Transverse colon (tissue), 4 donors: ENCODE results near the gene TOMM6. TPM values are rescaled to one million over a fixed set of nuclear protein-coding genes. Genes with fewer than 3 reads are reported as not detected.

Experiments used
- DNase-seq: peaks from one replicate; pipeline ENCODE4 v3.0.0-alpha.2; 2019
- H3K27ac ChIP-seq, 4 donors: fragments of 200-600 bp; sonication (generic); 2 replicates each; pipeline ENCODE4 v1.5.1; 2016 to 2018; ENCODE audit warnings: inconsistent platforms in 4 of 4
- H3K27me3 ChIP-seq: fragments of 200-600 bp; sonication (generic); 2 replicates; pipeline ENCODE4 v1.5.1; 2017; ENCODE audit warnings: inconsistent platforms
- H3K36me3 ChIP-seq, 4 donors: fragments of 200-600 bp; sonication (generic); 2 replicates each; pipeline ENCODE4 v1.5.1; 2017 to 2019; ENCODE audit warnings: inconsistent platforms in 4 of 4
- H3K4me1 ChIP-seq, 4 donors: fragments of 200-600 bp; sonication (generic); 2 replicates each; pipeline ENCODE4 v1.5.1; 2017 to 2020; ENCODE audit warnings: inconsistent platforms in 4 of 4
- H3K4me3 ChIP-seq, 4 donors: fragments of 200-600 bp; sonication (generic); 1 replicate in 1 of 4; 2 replicates in 3 of 4; pipeline versions ENCODE4 v1.5.1 to v1.6.1; 2017 to 2019; ENCODE audit warnings: inconsistent platforms in 4 of 4
- H3K9me3 ChIP-seq, 2 donors: fragments of 200-600 bp; sonication (generic); 2 replicates each; pipeline ENCODE4 v1.5.1; 2017 to 2019; ENCODE audit warnings: inconsistent platforms in 2 of 2
- EP300 ChIP-seq: sonication (generic); formaldehyde crosslinking; IDR thresholded peaks from one replicate; pipeline ENCODE4 v1.6.1; 2017; ENCODE audit warnings: antibody characterized with exemption, low read depth
- POLR2A ChIP-seq: fragments of 450-650 bp; IDR thresholded peaks from one replicate; pipeline ENCODE4 v1.6.1; 2016; ENCODE audit warnings: antibody characterized with exemption, mild to moderate bottlenecking, moderate library complexity
- POLR2AphosphoS5 ChIP-seq, 3 donors: sonication (generic); formaldehyde crosslinking; IDR thresholded peaks; one replicate each; pipeline ENCODE4 v1.6.1; 2016; ENCODE audit warnings: antibody characterized with exemption in 3 of 3
- WGBS, 2 donors: methylation state at CpG; one replicate each; pipeline ENCODE4 v1.1.5; 2018; ENCODE audit warnings: low coverage in 1 of 2; 5-methylcytosine and 5-hydroxymethylcytosine counted together
- in situ Hi-C, 4 donors: fragments of 200-750 bp; cut with MboI; loops; one replicate each; pipeline versions ENCODE4 v1.15.0 to v1.15.1; 2017; ENCODE audit warnings: low sequenced_read_pairs in 3 of 4, low pct_ligation_motif_present in 1 of 4, low pct_unique_long_range_greater_than_20kb in 1 of 4
- intact Hi-C: fragments of 100-400 bp; cut with DNase I; formaldehyde crosslinking; loops from one replicate; pipeline ENCODE4 v1.15.1; 2023; ENCODE audit warnings: low total_unique reads
- total RNA-seq, 4 donors: library from RNA; depleted of rRNA; stranded (reverse); fragments of >200 nt; gene quantifications; one replicate each; pipeline ENCODE4 v1.1.0, GENCODE V29; 2016
- TF ChIP-seq, protein P1 (sequence below), 5 experiments: fragments of 200-600 bp in 3 of 5; fragments of 450-650 bp in 2 of 5; sonication (generic) in 3 of 5; IDR thresholded peaks; 1 replicate in 2 of 5; 2 replicates in 3 of 5; pipeline ENCODE4 v1.5.1; 2016 to 2017; ENCODE audit warnings: antibody characterized with exemption in 5 of 5, inconsistent platforms in 3 of 5, mild to moderate bottlenecking in 2 of 5, moderate library complexity in 1 of 5

TOMM6 gene
- total RNA-seq, 4 donors from 2014 or later, result 24.1 to 93.1 (median 85.6) TPM

DNA sequence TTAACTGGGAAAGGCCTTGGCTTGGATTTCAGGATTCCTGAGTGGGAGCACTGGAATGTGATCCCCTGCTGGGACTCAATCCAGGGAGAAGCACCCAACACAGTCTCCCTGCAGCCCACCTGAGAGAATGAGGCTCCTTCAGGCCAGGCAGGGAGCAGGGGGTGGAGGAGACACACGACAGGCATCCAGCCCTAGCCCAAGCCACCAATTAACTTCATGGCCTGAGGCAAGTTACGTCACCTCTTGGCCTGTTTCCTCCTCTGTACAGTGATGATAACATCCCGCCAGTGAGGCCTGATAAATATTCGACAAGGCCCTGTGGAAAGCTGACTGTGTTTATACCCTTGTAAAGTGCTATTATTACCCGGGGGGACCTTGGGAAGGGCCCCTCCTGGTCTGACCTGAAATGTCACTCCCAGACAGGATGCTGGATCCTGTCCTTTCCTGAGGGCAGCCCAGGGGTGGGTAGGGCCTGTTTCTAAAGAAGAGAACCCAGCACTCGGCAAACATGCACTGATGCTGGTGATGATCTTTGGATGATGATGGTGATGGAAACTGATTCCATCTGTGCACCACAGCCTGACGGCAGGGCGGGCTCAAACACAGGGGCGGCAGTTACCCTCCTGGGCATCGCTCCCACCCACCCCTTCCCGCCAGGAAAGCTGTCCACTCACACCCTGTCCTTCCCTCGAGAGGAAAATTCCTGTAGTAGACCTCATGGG lies 20.2 kb upstream of the TOMM6 start:
- DNase-seq, result peak; percentile 43
- intact Hi-C loops, result no loop called here

DNA sequence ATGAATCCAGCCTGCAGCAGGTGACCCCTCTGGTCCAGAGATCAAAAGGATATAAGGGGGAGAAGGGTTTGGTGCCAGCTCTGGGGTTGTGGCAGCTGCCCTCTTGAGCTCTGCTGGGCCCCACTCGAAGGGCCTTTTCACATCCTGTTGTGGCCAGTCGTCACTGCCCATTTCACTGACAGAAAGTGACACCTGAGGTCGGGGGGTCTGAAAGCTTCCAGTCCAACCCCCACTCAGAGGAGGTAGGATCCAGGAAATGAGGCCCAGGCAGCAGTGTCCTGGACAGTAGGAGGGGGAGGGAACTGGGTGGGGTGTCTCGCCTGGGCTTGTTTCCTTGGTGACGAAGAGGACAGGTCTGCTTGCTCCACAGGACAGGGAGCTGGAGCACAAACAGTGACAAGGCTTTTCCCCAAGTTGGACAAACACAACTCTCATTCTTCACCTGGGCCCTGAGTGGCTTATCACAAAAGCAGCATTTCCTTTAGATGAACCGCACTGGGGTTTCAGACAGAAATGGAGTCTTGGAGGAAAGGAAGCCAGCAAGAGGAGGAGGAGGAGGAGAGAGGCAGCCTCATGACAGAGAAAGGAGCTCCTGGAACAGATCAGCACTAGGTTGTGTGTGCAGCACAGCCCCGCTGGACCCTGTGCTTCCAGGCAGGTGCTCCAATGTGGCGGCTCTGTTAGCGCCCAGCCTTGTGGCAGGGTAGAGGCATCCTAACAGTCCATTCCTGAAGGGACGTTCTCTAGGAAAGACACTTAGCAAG lies 18.8 kb upstream of the TOMM6 start:
- peak; percentile 57 for DNase-seq

More for the DNA sequence above, 20.2 kb upstream of the TOMM6 start:
- Histone ChIP-seq H3K4me3 (no peak overlapping the region), H3K9me3 (no peaks in the 10 kb centered on the region), H3K4me1 (peaks cover 0 to 13% (median 6%) of the 10 kb centered on the region in 4 donors), H3K27ac (no peak overlapping the region), H3K36me3 (peaks cover 0 to 19% (median 8%) of the 10 kb centered on the region in 4 donors), H3K27me3 (no peaks in the 10 kb centered on the region)
- TF ChIP-seq POLR2AphosphoS5 (IDR thresholded peaks at IDR 0.05), result no peak
- TF ChIP-seq POLR2A, result no peak
- TF ChIP-seq EP300, result no peak
- TF ChIP-seq, protein P1, sequence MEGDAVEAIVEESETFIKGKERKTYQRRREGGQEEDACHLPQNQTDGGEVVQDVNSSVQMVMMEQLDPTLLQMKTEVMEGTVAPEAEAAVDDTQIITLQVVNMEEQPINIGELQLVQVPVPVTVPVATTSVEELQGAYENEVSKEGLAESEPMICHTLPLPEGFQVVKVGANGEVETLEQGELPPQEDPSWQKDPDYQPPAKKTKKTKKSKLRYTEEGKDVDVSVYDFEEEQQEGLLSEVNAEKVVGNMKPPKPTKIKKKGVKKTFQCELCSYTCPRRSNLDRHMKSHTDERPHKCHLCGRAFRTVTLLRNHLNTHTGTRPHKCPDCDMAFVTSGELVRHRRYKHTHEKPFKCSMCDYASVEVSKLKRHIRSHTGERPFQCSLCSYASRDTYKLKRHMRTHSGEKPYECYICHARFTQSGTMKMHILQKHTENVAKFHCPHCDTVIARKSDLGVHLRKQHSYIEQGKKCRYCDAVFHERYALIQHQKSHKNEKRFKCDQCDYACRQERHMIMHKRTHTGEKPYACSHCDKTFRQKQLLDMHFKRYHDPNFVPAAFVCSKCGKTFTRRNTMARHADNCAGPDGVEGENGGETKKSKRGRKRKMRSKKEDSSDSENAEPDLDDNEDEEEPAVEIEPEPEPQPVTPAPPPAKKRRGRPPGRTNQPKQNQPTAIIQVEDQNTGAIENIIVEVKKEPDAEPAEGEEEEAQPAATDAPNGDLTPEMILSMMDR (IDR thresholded peaks at IDR 0.05), result no peak
- in situ Hi-C loops, result no loop called here
- WGBS, 2 donors, result 8 to 56% methylated on average over 2 to 12 of the region's 12 CpGs

DNA sequence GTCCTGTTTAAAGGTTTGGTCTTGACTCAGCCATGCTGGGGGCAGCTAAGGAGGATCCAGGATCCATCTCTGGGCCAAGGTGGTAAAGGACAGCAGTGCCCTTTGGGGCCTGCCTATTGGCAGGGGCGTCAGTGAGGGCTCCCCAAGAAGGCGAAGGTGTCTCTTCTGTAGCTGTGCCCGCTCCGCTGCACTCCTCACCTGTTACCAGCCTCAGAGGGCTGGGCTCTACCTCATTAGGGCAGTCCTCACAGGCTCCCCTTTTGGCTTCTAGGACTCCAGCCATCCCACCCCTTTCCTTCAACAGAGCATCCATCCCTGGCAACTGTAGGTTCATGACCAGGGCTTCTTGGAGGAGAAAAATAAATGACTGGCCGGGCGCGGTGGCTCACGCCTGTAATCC lies 18.1 kb upstream of the TOMM6 start:
- intact Hi-C loops, result no loop called here
- no peak for DNase-seq
- 80 to 93% methylated on average over 1 to 8 of the region's 8 CpGs for WGBS, 2 donors
- Histone ChIP-seq H3K9me3 (no peaks in the 10 kb centered on the region), H3K27ac (no peak overlapping the region), H3K27me3 (no peaks in the 10 kb centered on the region), H3K4me3 (no peak overlapping the region), H3K4me1 (peaks cover 0 to 13% (median 6%) of the 10 kb centered on the region in 4 donors), H3K36me3 (peaks cover 0 to 26% (median 14%) of the 10 kb centered on the region in 4 donors)
- in situ Hi-C loops, result no loop called here
- TF ChIP-seq, protein P1 (IDR thresholded peaks at IDR 0.05), result no peak
- TF ChIP-seq EP300, result no peak

More for the DNA sequence above, 18.8 kb upstream of the TOMM6 start:
- 60 to 80% methylated on average over 1 to 10 of the region's 10 CpGs for WGBS, 2 donors
- Histone ChIP-seq H3K36me3 (peaks cover 0 to 22% (median 12%) of the 10 kb centered on the region in 4 donors), H3K27ac (peak overlapping the region in 2 of 4 donors; percentile 28 to 38), H3K9me3 (no peaks in the 10 kb centered on the region), H3K4me1 (peaks cover 0 to 13% (median 6%) of the 10 kb centered on the region in 4 donors), H3K4me3 (no peak overlapping the region), H3K27me3 (no peaks in the 10 kb centered on the region)
- TF ChIP-seq, protein P1 (IDR thresholded peaks at IDR 0.05), result no peak
- TF ChIP-seq POLR2AphosphoS5 (IDR thresholded peaks at IDR 0.05) (no peak), POLR2A (no peak), EP300 (no peak)
- intact Hi-C loops (no loop called here), in situ Hi-C loops (no loop called here)

DNA sequence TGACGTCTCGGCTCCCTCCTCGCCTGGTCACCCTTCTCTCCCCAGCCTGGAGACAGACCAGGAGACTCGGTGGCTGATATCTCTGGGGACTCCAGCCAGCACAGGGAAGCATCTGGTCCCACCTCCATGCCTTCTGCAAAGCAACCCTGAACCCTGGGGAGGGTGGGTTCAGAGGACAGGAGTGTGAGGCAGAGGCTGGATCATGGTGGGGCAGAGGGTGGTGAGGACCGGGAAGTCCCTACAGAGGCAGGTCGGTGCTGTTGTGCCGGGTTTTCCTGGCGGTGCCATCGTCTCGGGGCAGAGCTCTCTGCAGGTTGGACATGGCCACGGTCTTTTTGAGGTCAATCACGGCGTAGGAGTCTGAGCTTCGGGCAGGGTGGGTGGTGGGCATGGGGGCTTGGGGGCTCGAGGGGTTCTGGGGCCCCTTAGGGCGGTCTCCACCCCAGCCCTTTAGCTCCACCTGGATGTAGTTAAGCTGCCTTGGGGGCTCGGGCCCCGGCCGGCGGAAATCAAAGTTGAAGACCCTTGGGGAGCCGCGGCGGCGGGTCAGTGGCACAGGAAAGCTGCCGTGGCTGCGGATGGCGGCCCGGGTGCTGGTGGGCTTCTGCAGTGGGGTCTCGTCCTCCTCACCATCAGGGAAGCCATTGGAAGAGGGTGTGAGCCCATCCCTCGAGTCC lies 17.0 kb upstream of the TOMM6 start:
- no peak for DNase-seq
- in situ Hi-C loops (no loop called here), intact Hi-C loops (no loop called here)
- H3K27me3 ChIP-seq, result no peaks in the 10 kb centered on the region
- TF ChIP-seq, protein P1 (IDR thresholded peaks at IDR 0.05), result no peak
- no peak for TF ChIP-seq EP300
- no peak for TF ChIP-seq POLR2A
- TF ChIP-seq POLR2AphosphoS5 (IDR thresholded peaks at IDR 0.05), result no peak
- peaks cover 0 to 13% (median 6%) of the 10 kb centered on the region in 4 donors for H3K4me1 ChIP-seq
- H3K9me3 ChIP-seq, result no peaks in the 10 kb centered on the region
- peaks cover 0 to 34% (median 17%) of the 10 kb centered on the region in 4 donors for H3K36me3 ChIP-seq
- 90% methylated on average over 30 of the region's 30 CpGs; no CpG with 5 or more reads in 1 of the 2 donors for WGBS, 2 donors
- no peak overlapping the region for H3K27ac ChIP-seq
- no peak overlapping the region for H3K4me3 ChIP-seq
